ENCODE results near the gene CDH4. TPM values are rescaled to one million over a fixed set of nuclear protein-coding genes. Genes with fewer than 3 reads are reported as not detected.

The CDH4 gene
- total and polyA plus RNA-seq, 2 of the 4 experiments (the other 2 are of a cell fraction), result 1.6 to 3.5 TPM

GRCh38 chr20:61728786-61729770 lies 477.0 kb downstream of the CDH4 start:
- no peak overlapping the region for H4K8ac ChIP-seq (ENCODE audit: low read depth in 2 of 2, low read length in 2 of 2)
- no peak overlapping the region for H4K91ac ChIP-seq (ENCODE audit: insufficient read depth, low read depth, low read length)
- H2AK5ac ChIP-seq (ENCODE audit: low read depth, low read length), result no peak overlapping the region
- H3K23ac ChIP-seq (ENCODE audit: low read depth, low read length), result no peak overlapping the region
- H3K4ac ChIP-seq (ENCODE audit: low read depth, low read length), result no peak overlapping the region
- DNase-seq (no peak), ATAC-seq (ENCODE audit: low read depth) (no peak)
- dilution Hi-C loops (cut with HindIII; ENCODE audit: low sequenced_read_pairs, unreplicated experiment) (no loop called here), intact Hi-C loops (cut with micrococcal nuclease) (no loop called here), in situ Hi-C loops (cut with MboI; ENCODE audit: low sequenced_read_pairs) (no loop called here)
- peaks cover 10% of the 10 kb centered on the region; the same call in 1 of the 2 replicates for H3K9me3 ChIP-seq (ENCODE audit: control insufficient read depth, insufficient read depth, low read length)
- no peak overlapping the region for H2BK5ac ChIP-seq (ENCODE audit: low read depth, low read length, poor library complexity, severe bottlenecking)
- no peaks in the 10 kb centered on the region for H3K79me1 ChIP-seq (ENCODE audit: low read depth in 1 of 2, low read length in 2 of 2)
- no peak overlapping the region for H2BK20ac ChIP-seq (ENCODE audit: low read depth, low read length)
- no peak overlapping the region for H3K18ac ChIP-seq (ENCODE audit: low read depth, low read length)
- no peak overlapping the region for H2AFZ ChIP-seq (replicated peaks; ENCODE audit: low read length, poor library complexity)
- H3K4me1 ChIP-seq (ENCODE audit: control insufficient read depth, insufficient read depth, low read length), result no peaks in the 10 kb centered on the region
- H3K4me3 ChIP-seq (ENCODE audit: insufficient read depth, low read depth, low read length), result no peak overlapping the region
- H3K27me3 ChIP-seq (ENCODE audit: control insufficient read depth, insufficient read depth, low read length), result peaks cover 2% of the 10 kb centered on the region; the same call in 1 of the 2 replicates
- BruUV-seq (replicated peaks), result no TSS peak
- no peak overlapping the region for H3K4me2 ChIP-seq (ENCODE audit: low read depth, low read length)
- no peak overlapping the region for H3K14ac ChIP-seq (replicated peaks; ENCODE audit: low read depth, low read length)
- ChIA-PET CTCF (no interaction called here), POLR2A (ENCODE audit: unreplicated experiment) (no interaction called here)
- no peak overlapping the region for H3K9ac ChIP-seq (ENCODE audit: low read depth, low read length)
- no peaks in the 10 kb centered on the region for H4K20me1 ChIP-seq (ENCODE audit: insufficient read depth, low read length)
- no peak overlapping the region for H3K56ac ChIP-seq (ENCODE audit: extremely low read depth, insufficient read depth, low read length)
- no peak overlapping the region for H2BK120ac ChIP-seq (ENCODE audit: low read depth, low read length)
- no peaks in the 10 kb centered on the region for H3K36me3 ChIP-seq (ENCODE audit: control insufficient read depth, insufficient read depth, low read length)
- 88% methylated on average over 11 of the region's 28 CpGs; no CpG with 5 or more reads in 1 of the 2 experiments for WGBS, 2 experiments (ENCODE audit: extremely low coverage in 2 of 2, insufficient read length in 1 of 2)
- no peak overlapping the region for H4K5ac ChIP-seq (ENCODE audit: low read depth, low read length)
- peak overlapping the region; percentile 50 for H2AK9ac ChIP-seq (replicated peaks; ENCODE audit: low read depth, low read length, poor library complexity)
- no peak overlapping the region for H3K27ac ChIP-seq (ENCODE audit: insufficient read depth, low read length)
- TF ChIP-seq BHLHE40 (IDR thresholded peaks at IDR 0.05; ENCODE audit: low read depth, low read length) (no peak), NFE2L2 (IDR thresholded peaks at IDR 0.05; ENCODE audit: low read depth, low read length) (no peak), CEBPB (IDR thresholded peaks at IDR 0.05; ENCODE audit: low read depth, low read length) (no peak), FOS (IDR thresholded peaks at IDR 0.05; ENCODE audit: low read depth, low read length) (no peak), CTCF (conservative IDR thresholded peaks at IDR 0.05; ENCODE audit: low read depth, low read length) (no peak), SMC3 (IDR thresholded peaks at IDR 0.05; ENCODE audit: low read depth, low read length) (no peak), RCOR1 (IDR thresholded peaks at IDR 0.05; ENCODE audit: insufficient replicate concordance, low read length) (no peak), RFX5 (IDR thresholded peaks at IDR 0.05; ENCODE audit: low read depth, low read length) (no peak), RAD21 (IDR thresholded peaks at IDR 0.05; ENCODE audit: low read length) (no peak), MAFK (IDR thresholded peaks at IDR 0.05; ENCODE audit: low read depth, low read length) (no peak), CHD1 (IDR thresholded peaks at IDR 0.05; ENCODE audit: low read depth, low read length) (no peak), MXI1 (IDR thresholded peaks at IDR 0.05; ENCODE audit: borderline replicate concordance, low read depth, low read length) (no peak)
- no peak overlapping the region for H2BK15ac ChIP-seq (ENCODE audit: low read depth, low read length)
- H3K9me1 ChIP-seq (ENCODE audit: insufficient read depth, low read length), result no peaks in the 10 kb centered on the region

Measured in IMR-90 (cell line).